GM03348 (cell line): ENCODE measurements around the gene POLD2.
A peak's percentile ranks its signal among the peaks of the same experiment; 100 is the strongest.
"Not testable (repeated sequence)": the region's sequence is repeated elsewhere in the genome, so short reads cannot be mapped to it uniquely, and the experiment has no call there.

ENCODE experiments used
- DNase-seq: peaks from one replicate; pipeline ENCODE4 v3.0.0; 2012; ENCODE audit warnings: low spot score

Gene POLD2

GRCh38 chr7:44123190-44124003, at the start of gene POLD2:
Gene POLD2, minus strand, starts transcription at chr7:44123548. Its CDS starts 1,495 bp downstream, at chr7:44122053.
- peak; percentile 100 for DNase-seq

GRCh38 chr7:44172803-44173424, 49.6 kb upstream of the POLD2 start:
- DNase-seq = no peak

- DNase-seq = no peak
Observed at GRCh38 chr7:44172352-44172751, 49.0 kb upstream of the POLD2 start.

GRCh38 chr7:44171901-44172300, 48.6 kb upstream of the POLD2 start:
- not testable (repeated sequence) for DNase-seq

- no peak for DNase-seq
Observed at GRCh38 chr7:44167920-44168319, 44.6 kb upstream of the POLD2 start.

GRCh38 chr7:44163591-44163990, 40.2 kb upstream of the POLD2 start:
- DNase-seq = peak; percentile 94

GRCh38 chr7:44162785-44163395, 39.5 kb upstream of the POLD2 start:
- no peak for DNase-seq

- DNase-seq = no peak
Observed at GRCh38 chr7:44162179-44162578, 38.8 kb upstream of the POLD2 start.

GRCh38 chr7:44161371-44161770, 38.0 kb upstream of the POLD2 start:
- no peak for DNase-seq

GRCh38 chr7:44159824-44160630, 36.7 kb upstream of the POLD2 start:
- DNase-seq = no peak

- no peak for DNase-seq
Observed at GRCh38 chr7:44158873-44159631, 35.7 kb upstream of the POLD2 start.

GRCh38 chr7:44158096-44158872, 34.9 kb upstream of the POLD2 start:
- no peak for DNase-seq

GRCh38 chr7:44157116-44158080, 34.0 kb upstream of the POLD2 start:
- DNase-seq = no peak

GRCh38 chr7:44156453-44157010, 33.2 kb upstream of the POLD2 start:
- no peak for DNase-seq

GRCh38 chr7:44155191-44156185, 32.1 kb upstream of the POLD2 start:
- no peak for DNase-seq

- DNase-seq = no peak
Observed at GRCh38 chr7:44154703-44155102, 31.4 kb upstream of the POLD2 start.

- no peak for DNase-seq
Observed at GRCh38 chr7:44153948-44154335, 30.6 kb upstream of the POLD2 start.
